Measurements from ENCODE around the gene RIPOR1.

Gene RIPOR1

GRCh38 chr16:67579686-67580085 lies 51.1 kb downstream of the RIPOR1 start:
- peaks cover 43% of the 10 kb centered on the region for H3K36me3 ChIP-seq (ENCODE audit: control insufficient read depth, low read length)
- no peak overlapping the region for H3K4me3 ChIP-seq (ENCODE audit: low read length)
- no peak overlapping the region for H3K4me2 ChIP-seq (ENCODE audit: low read length)
- no peak overlapping the region for H3K27ac ChIP-seq (ENCODE audit: low read depth, low read length)
- H3K4me1 ChIP-seq (ENCODE audit: control insufficient read depth, low read length), result no peaks in the 10 kb centered on the region
- no peak for TF ChIP-seq EZH2phosphoT487 (IDR thresholded peaks at IDR 0.05; ENCODE audit: borderline replicate concordance, low read length)
- TF ChIP-seq CTCF (IDR thresholded peaks at IDR 0.05; ENCODE audit: low read depth, low read length, poor library complexity, severe bottlenecking), result no peak
- no peaks in the 10 kb centered on the region for H3K27me3 ChIP-seq (ENCODE audit: control insufficient read depth, low read length)
- H3K9me3 ChIP-seq (ENCODE audit: control insufficient read depth, insufficient read depth, low read length), result no peaks in the 10 kb centered on the region
- H4K20me1 ChIP-seq (ENCODE audit: control insufficient read depth, insufficient read depth, low read depth, low read length), result 0 out of 2 replicates have a peak, but pooled peaks cover 3% of the 10 kb centered on the region
- peaks cover 55% of the 10 kb centered on the region for H3K79me2 ChIP-seq (ENCODE audit: control insufficient read depth, low read length)
- H3K9me2 ChIP-seq (replicated peaks; ENCODE audit: control insufficient read depth, low read length), result no peaks in the 10 kb centered on the region
- peaks cover 2% of the 10 kb centered on the region; the same call in 1 of the 2 replicates for H3F3A ChIP-seq (ENCODE audit: control insufficient read depth, insufficient read depth)

GRCh38 chr16:67580202-67580601 lies 51.6 kb downstream of the RIPOR1 start:
- peaks cover 50% of the 10 kb centered on the region for H3K79me2 ChIP-seq (ENCODE audit: control insufficient read depth, low read length)

GRCh38 chr16:67593288-67593687 lies 64.7 kb downstream of the RIPOR1 start:
- Histone ChIP-seq H3K4me1 (ENCODE audit: control insufficient read depth, low read length) (no peaks in the 10 kb centered on the region), H3K9me2 (replicated peaks; ENCODE audit: control insufficient read depth, low read length) (no peaks in the 10 kb centered on the region), H3K36me3 (ENCODE audit: control insufficient read depth, low read length) (peaks cover 47% of the 10 kb centered on the region), H4K20me1 (ENCODE audit: control insufficient read depth, insufficient read depth, low read depth, low read length) (no peaks in the 10 kb centered on the region), H3K79me2 (ENCODE audit: control insufficient read depth, low read length) (peaks cover 52% of the 10 kb centered on the region), H3K9me3 (ENCODE audit: control insufficient read depth, insufficient read depth, low read length) (no peaks in the 10 kb centered on the region), H3K27ac (ENCODE audit: low read depth, low read length) (no peak overlapping the region), H3F3A (ENCODE audit: control insufficient read depth, insufficient read depth) (no peaks in the 10 kb centered on the region), H3K27me3 (ENCODE audit: control insufficient read depth, low read length) (no peaks in the 10 kb centered on the region), H3K4me3 (ENCODE audit: low read length) (no peak overlapping the region), H3K4me2 (ENCODE audit: low read length) (no peak overlapping the region)
- TF ChIP-seq CTCF (IDR thresholded peaks at IDR 0.05; ENCODE audit: low read depth, low read length, poor library complexity, severe bottlenecking) (no peak), EZH2phosphoT487 (IDR thresholded peaks at IDR 0.05; ENCODE audit: borderline replicate concordance, low read length) (no peak)

More at GRCh38 chr16:67580202-67580601, 51.6 kb downstream of the RIPOR1 start:
- H3K27ac ChIP-seq (ENCODE audit: low read depth, low read length), result no peak overlapping the region
- H3K27me3 ChIP-seq (ENCODE audit: control insufficient read depth, low read length), result no peaks in the 10 kb centered on the region
- H3F3A ChIP-seq (ENCODE audit: control insufficient read depth, insufficient read depth), result peaks cover 2% of the 10 kb centered on the region; the same call in 1 of the 2 replicates
- peaks cover 41% of the 10 kb centered on the region for H3K36me3 ChIP-seq (ENCODE audit: control insufficient read depth, low read length)
- no peaks in the 10 kb centered on the region for H3K4me1 ChIP-seq (ENCODE audit: control insufficient read depth, low read length)
- 0 out of 2 replicates have a peak, but pooled peaks cover 3% of the 10 kb centered on the region for H4K20me1 ChIP-seq (ENCODE audit: control insufficient read depth, insufficient read depth, low read depth, low read length)
- no peak overlapping the region for H3K4me3 ChIP-seq (ENCODE audit: low read length)
- no peaks in the 10 kb centered on the region for H3K9me2 ChIP-seq (replicated peaks; ENCODE audit: control insufficient read depth, low read length)
- TF ChIP-seq CTCF (IDR thresholded peaks at IDR 0.05; ENCODE audit: low read depth, low read length, poor library complexity, severe bottlenecking), result no peak
- TF ChIP-seq EZH2phosphoT487 (IDR thresholded peaks at IDR 0.05; ENCODE audit: borderline replicate concordance, low read length), result no peak
- H3K4me2 ChIP-seq (ENCODE audit: low read length), result no peak overlapping the region
- no peaks in the 10 kb centered on the region for H3K9me3 ChIP-seq (ENCODE audit: control insufficient read depth, insufficient read depth, low read length)
